Sciatic nerve (tissue), 2 donors: ENCODE results near the gene USH2A. TPM values are rescaled to one million over a fixed set of nuclear protein-coding genes. Genes with fewer than 3 reads are reported as not detected.

Experiments used
- ATAC-seq: fragments of 200-7000 bp; cut with Tn5 transposase; one replicate; pipeline ENCODE4 v1.9.1; 2020; ENCODE audit warnings: mild to moderate bottlenecking, moderate library complexity
- DNase-seq: peaks from one replicate; pipeline ENCODE4 v3.0.0-alpha.2; 2020; ENCODE audit warnings: low spot score
- intact Hi-C: fragments of 100-400 bp; cut with DNase I; formaldehyde crosslinking; loops from one replicate; pipeline ENCODE4 v1.14.2; 2022
- total RNA-seq: library from RNA; stranded (reverse); fragmentation: NEBNext Ultra II Directional; extraction: Animal tissue kit (Norgen Biotek cat#: 25700); gene quantifications from one replicate; pipeline ENCODE4 v1.2.1, GENCODE V29; 2021
- donor health status: DM: no; HTN: no; CAD: no.
- donor health status: DM: no; HTN: no; CAD: no.

The USH2A gene
- total RNA-seq, 1 donor from 2014 or later = 0.04 TPM

DNA sequence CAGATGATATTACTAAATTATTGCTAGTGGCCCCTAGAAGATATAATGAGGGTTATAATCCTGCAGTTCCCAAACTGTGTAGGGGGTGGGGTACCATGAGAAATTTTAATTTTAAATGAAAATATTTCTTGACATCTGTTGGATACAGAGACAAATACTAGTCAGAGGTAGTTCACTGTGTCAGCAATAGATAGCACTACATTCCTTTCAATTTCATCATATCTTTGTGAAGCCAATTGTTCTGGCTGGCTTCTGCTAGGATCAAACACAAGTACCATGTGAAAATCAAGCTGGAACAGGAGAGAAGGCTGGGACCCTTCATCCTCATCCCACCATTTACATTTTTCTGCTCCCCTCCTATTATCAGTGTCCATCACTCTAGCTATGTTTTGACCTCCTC is 208.1 kb downstream of the USH2A start:
- ATAC-seq (no peak), DNase-seq (no peak)
- intact Hi-C loops = no loop called here

DNA sequence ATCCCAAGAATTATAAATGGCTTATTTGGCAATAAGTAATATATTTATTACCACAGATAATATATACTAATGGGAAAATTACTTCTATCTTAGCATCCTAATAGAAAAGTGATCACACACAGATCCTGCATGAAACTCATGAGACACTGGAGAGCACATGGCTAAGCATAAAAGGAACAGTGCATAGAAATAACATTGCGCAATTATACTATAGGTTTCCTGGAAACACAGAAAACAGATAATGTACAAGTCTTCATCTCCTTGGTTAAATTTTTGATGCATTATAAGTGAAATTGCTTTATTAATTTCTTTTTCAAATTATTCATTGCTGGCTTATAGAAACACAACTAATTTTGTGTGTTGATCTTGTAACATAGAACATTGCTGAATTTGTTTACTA is 210.4 kb downstream of the USH2A start:
- intact Hi-C loops = no loop called here
- DNase-seq (no peak), ATAC-seq (no peak)

DNA sequence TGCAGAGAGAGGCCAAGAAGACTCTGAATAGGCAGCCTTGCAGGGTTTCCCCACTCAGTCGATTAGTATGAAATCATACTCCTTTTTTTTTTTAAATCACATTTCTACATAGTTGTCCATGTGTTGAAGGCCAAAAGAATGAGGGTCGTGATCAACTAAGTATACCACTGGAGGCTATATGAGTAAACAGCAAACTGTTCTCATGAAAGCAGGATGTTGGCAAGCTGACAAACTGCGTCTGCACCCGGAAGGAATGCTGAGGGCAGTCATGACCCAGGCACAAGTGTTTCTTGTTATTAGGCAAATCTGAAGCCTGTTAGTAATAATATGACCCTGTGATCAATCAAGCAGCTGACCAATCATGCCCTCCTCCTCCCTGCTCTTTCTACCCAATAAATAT is 213.2 kb downstream of the USH2A start:
- DNase-seq (no peak), ATAC-seq (no peak)
- intact Hi-C loops = no loop called here

DNA sequence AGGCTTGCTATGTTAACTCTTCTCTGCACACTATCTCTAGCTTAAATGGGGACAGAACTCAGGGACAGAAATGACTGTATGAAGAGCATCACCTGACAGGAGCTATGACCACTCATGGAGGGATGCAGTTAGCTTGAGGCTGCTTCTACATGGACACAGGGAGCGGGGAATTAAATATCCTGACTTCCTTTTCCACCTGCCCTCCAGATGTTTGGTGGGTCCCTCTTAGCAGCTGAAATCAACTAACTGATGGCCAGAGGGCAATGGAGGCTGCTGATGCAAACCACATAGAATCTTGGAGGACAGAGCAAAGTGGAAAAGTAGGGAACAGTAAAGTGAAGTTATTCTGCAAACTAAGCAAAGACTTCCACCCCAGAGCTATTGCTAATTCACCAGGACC is 214.1 kb downstream of the USH2A start:
- no peak for ATAC-seq
- intact Hi-C loops = no loop called here
- no peak for DNase-seq

GRCh38 chr1:216207154-216207553 is 216.1 kb downstream of the USH2A start:
- DNase-seq = no peak
- intact Hi-C loops = no loop called here
- no peak for ATAC-seq

DNA sequence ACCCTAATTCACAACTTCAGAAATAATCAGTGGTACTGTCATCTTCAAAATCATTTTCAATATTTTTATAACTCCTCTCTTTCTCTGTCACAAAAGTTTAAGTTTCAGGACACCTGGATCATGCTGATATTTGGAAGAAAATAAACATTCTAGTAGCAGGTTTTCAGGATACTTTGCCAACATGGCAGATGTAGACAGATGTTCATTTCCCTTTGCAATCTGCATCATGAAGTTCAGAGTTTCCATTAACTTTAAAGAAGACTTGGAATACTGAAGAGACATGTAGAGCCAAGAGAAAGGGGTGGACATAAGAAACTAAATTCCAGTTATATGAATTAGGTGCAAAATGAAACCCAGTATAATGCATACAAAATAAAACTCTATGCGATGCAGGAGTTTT is 218.1 kb downstream of the USH2A start:
- ATAC-seq = no peak
- DNase-seq = no peak
- intact Hi-C loops = no loop called here

DNA sequence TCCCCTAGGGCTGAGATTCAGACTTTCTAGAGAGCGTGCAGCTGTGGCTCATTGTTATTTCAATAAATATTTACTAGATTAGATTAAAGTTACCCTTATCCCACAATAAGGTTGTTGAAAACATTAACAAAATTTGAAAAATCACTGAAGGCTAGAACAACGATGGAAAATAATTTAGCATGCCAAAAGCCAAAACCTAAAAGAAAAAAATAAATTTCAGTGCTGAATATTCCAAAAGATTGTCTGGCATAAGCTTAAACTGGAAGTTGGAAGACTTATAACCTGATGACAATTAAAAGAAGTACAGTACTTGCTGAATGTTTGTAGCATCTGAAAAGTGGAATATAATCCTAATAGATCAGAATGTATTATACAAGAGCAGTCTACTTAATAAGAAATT is 221.3 kb downstream of the USH2A start:
- no peak for ATAC-seq
- DNase-seq = no peak
- intact Hi-C loops = no loop called here

- intact Hi-C loops = no loop called here
- no peak for DNase-seq
- ATAC-seq = no peak
Observed at GRCh38 chr1:216200941-216201340, 222.3 kb downstream of the USH2A start.

- intact Hi-C loops = loop anchor here (5.0 kb wide), 1 partner anchor 1437 kb away; no protein-coding TSS in a partner anchor
- ATAC-seq = no peak
- DNase-seq = no peak
Observed at GRCh38 chr1:216194721-216195120, 228.5 kb downstream of the USH2A start.

GRCh38 chr1:216193839-216194443 is 229.3 kb downstream of the USH2A start:
- DNase-seq = no peak
- peak; percentile 59 for ATAC-seq
- intact Hi-C loops = no loop called here

- DNase-seq = no peak
- ATAC-seq = no peak
- intact Hi-C loops = no loop called here
Observed at GRCh38 chr1:216190438-216190837, 232.8 kb downstream of the USH2A start.

DNA sequence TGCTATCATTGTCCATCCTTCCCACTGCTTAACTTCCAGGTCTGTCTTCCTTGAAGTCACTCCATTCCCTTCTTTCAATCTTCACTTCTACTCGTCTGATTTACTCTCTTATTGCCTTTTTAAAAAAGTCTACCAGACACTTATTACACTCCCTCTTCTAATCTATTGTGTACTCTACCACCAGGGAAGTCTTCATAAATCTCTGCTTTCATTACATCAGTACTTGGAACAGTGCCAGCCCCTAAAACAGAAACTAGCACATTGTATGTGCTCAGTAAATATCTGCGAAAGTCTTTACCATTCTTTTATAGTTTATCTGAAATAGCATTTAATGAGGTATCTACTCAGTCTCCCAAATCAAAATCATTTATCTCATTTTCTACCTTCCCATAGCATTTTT is 236.4 kb downstream of the USH2A start:
- intact Hi-C loops = no loop called here
- ATAC-seq (no peak), DNase-seq (no peak)

DNA sequence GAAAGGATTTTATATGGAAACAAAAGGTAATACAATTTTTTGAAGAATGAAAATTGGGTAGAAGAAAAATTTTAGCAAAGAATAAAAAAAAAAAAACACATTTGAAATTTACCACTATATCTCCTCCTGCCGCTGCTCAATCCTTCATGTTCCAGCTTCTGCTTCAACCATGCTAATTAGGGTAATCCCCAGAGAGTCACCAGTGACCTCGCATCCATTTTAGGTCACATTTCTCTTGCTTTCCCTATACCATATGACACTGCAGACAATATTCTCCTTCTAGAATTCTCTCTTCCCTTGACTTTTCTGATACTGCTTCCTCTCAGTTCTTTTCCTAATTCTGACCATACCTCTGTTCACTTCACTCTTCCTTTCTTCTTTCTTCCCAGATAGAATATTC is 237.1 kb downstream of the USH2A start:
- no peak for DNase-seq
- no peak for ATAC-seq
- intact Hi-C loops = no loop called here

- intact Hi-C loops = no loop called here
- DNase-seq = no peak
- ATAC-seq = no peak
Observed at GRCh38 chr1:216184126-216184680, 239.0 kb downstream of the USH2A start.

- intact Hi-C loops = no loop called here
- ATAC-seq (no peak), DNase-seq (no peak)
Observed at GRCh38 chr1:216183454-216183853, 239.8 kb downstream of the USH2A start.

GRCh38 chr1:216183007-216183406 is 240.2 kb downstream of the USH2A start:
- no peak for ATAC-seq
- no peak for DNase-seq
- intact Hi-C loops = no loop called here

- intact Hi-C loops = no loop called here
- ATAC-seq (no peak), DNase-seq (no peak)
Observed at GRCh38 chr1:216181590-216181989, 241.7 kb downstream of the USH2A start.

DNA sequence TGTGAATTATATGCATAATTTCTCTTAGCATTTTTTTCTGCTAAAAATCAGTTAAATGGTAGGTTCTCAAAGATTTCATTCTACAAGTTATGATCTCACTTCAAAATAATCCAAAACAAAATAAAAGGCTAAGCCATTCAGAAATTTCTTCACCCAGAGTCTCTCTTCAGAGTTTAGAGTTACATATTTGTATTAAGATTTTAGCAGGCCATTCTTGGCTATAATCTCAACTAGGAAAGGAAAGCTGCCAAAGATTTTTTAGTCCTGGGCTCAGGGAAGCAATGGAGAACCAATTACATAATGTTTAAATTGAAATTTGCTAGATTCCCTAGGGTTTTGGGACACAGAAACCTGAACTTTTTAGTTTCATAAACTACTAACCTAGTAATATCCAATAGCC is 245.0 kb downstream of the USH2A start:
- DNase-seq (no peak), ATAC-seq (peak; percentile 38)
- intact Hi-C loops = no loop called here

DNA sequence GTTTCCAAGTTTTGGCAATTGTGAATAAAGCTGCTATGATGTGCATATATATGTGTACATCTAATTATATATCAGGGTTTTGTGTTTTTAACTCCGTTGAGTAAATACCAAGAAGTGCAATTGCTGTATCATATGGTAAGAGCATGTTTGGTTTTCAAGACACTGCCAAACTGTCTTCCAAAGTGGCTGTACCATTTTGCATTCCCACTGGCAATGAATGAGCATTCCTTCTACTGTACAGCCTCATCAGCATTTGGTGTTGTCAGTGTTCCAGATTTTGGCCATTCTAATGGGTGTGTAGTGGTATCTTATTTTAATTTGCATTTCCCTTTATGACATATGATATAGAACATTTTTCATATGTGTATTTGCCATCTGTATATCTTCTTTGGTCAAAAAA is 246.3 kb downstream of the USH2A start:
- intact Hi-C loops = no loop called here
- DNase-seq = no peak
- no peak for ATAC-seq

DNA sequence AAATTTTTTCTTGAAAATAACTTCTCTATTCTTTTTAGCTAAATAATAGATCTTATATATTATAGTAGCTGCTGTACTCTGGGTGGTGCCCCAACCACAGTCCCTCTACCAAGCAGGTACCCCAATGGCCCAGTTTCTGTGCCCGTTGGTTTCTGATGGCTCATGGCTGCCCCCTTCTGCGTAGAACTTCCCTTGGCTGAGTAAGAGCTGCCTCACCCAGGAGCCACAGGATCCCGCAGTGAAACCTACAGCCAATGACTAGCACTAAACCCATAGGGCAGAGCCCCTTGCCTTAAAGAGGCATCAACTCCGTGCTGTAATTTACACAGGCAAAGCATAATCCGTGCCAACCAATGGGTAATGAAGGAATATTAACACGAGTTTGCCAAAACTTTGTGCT is 247.5 kb downstream of the USH2A start:
- DNase-seq (no peak), ATAC-seq (no peak)
- intact Hi-C loops = no loop called here

- DNase-seq (no peak), ATAC-seq (peak; percentile 50)
- intact Hi-C loops = no loop called here
Observed at GRCh38 chr1:216173376-216173995, 249.8 kb downstream of the USH2A start.
